Upper lobe of left lung (tissue), 6 donors: ENCODE measurements around the gene TFCP2. TPM values are rescaled to one million over a fixed set of nuclear protein-coding genes. Genes with fewer than 3 reads are reported as not detected.

Experiments used
- ATAC-seq, 2 donors: fragments of 200-7000 bp; cut with Tn5 transposase; one replicate each; pipeline ENCODE4 v1.9.1; 2022; ENCODE audit warnings: mild to moderate bottlenecking in 2 of 2, moderate library complexity in 2 of 2; ENCODE audit not compliant: low FRiP score in 2 of 2
- DNase-seq, 2 donors: peaks; one replicate each; pipeline ENCODE4 v3.0.0-alpha.2; 2019 to 2020
- H3K27ac ChIP-seq, 4 donors: fragments of 200-600 bp; sonication (generic); one replicate each; pipeline ENCODE4 v1.5.1; 2016 to 2019
- H3K27me3 ChIP-seq, 4 donors: fragments of 200-600 bp; sonication (generic); one replicate each; pipeline ENCODE4 v1.5.1; 2017 to 2019
- H3K36me3 ChIP-seq, 4 donors: fragments of 200-600 bp; sonication (generic); one replicate each; pipeline ENCODE4 v1.5.1; 2016 to 2019
- H3K4me1 ChIP-seq, 4 donors: fragments of 200-600 bp; sonication (generic); one replicate each; pipeline ENCODE4 v1.5.1; 2018 to 2019
- H3K4me3 ChIP-seq, 4 donors: fragments of 200-600 bp; sonication (generic); one replicate each; pipeline ENCODE4 v1.5.1; 2017 to 2019; ENCODE audit warnings: mild to moderate bottlenecking in 2 of 4, moderate library complexity in 1 of 4
- H3K9me3 ChIP-seq, 4 donors: fragments of 200-600 bp; sonication (generic); one replicate each; pipeline ENCODE4 v1.5.1; 2018 to 2019
- CTCF ChIP-seq, 6 experiments: fragments of 450-650 bp in 4 of 6; fragments of 200-600 bp in 2 of 6; sonication (generic) in 2 of 6; IDR thresholded peaks; one replicate each; pipeline ENCODE4 v1.5.1; 2016 to 2019; ENCODE audit warnings: antibody characterized with exemption in 6 of 6
- EP300 ChIP-seq, 4 donors: sonication (generic); formaldehyde crosslinking; IDR thresholded peaks; one replicate each; pipeline ENCODE4 v1.5.1; 2017; ENCODE audit warnings: antibody characterized with exemption in 4 of 4, control low read depth in 2 of 4
- POLR2A ChIP-seq, 4 donors: fragments of 450-650 bp; IDR thresholded peaks; one replicate each; pipeline ENCODE4 v1.5.1; 2016 to 2017; ENCODE audit warnings: antibody characterized with exemption in 4 of 4, mild to moderate bottlenecking in 2 of 4
- POLR2AphosphoS5 ChIP-seq, 2 donors: sonication (generic); formaldehyde crosslinking; IDR thresholded peaks; one replicate each; pipeline ENCODE4 v1.5.1; 2017; ENCODE audit warnings: antibody characterized with exemption in 2 of 2
- WGBS, 2 donors: methylation state at CpG; one replicate each; pipeline ENCODE4 v1.1.5; 2017 to 2018; 5-methylcytosine and 5-hydroxymethylcytosine counted together
- total RNA-seq, 6 donors: library from RNA; depleted of rRNA in 4 of 6; stranded (reverse); fragments of >200 nt in 4 of 6; gene quantifications; one replicate each; pipeline versions ENCODE4 v1.1.0 to v1.2.1, GENCODE V29; 2016 to 2021
- donor health status: DM: no; HTN: no; CAD: no; lungs with moderate emphysema.
- donor health status: DM: no; HTN: yes; CAD: no; lungs with severe emphysema.

The TFCP2 gene
- total RNA-seq, 6 donors from 2014 or later = 9.6 to 23.3 (median 20.0) TPM

GRCh38 chr12:51198568-51199365 lies 25.8 kb upstream of the TFCP2 start:
- no peaks in the 10 kb centered on the region for H3K27me3 ChIP-seq
- H3K36me3 ChIP-seq = peaks cover 0 to 30% (median 8%) of the 10 kb centered on the region in 4 donors
- TF ChIP-seq CTCF (IDR thresholded peaks at IDR 0.05) (no peak), POLR2AphosphoS5 (IDR thresholded peaks at IDR 0.05) (no peak), EP300 (IDR thresholded peaks at IDR 0.05) (no peak), POLR2A (IDR thresholded peaks at IDR 0.05) (no peak)
- H3K4me3 ChIP-seq = no peak overlapping the region
- WGBS, 2 donors = 80 to 81% methylated on average over 12 to 16 of the region's 16 CpGs
- ATAC-seq (peak in 1 of 2 donors; percentile 17), DNase-seq (peak in 1 of 2 donors; percentile 53)
- no peaks in the 10 kb centered on the region for H3K9me3 ChIP-seq
- peaks cover 0 to 5% (median 0%) of the 10 kb centered on the region in 4 donors for H3K4me1 ChIP-seq
- H3K27ac ChIP-seq = no peak overlapping the region

GRCh38 chr12:51197736-51198567 lies 25.0 kb upstream of the TFCP2 start:
- Histone ChIP-seq H3K9me3 (no peaks in the 10 kb centered on the region), H3K4me3 (no peak overlapping the region), H3K36me3 (peaks cover 0 to 25% (median 7%) of the 10 kb centered on the region in 4 donors), H3K27me3 (no peaks in the 10 kb centered on the region), H3K4me1 (peaks cover 0 to 5% (median 0%) of the 10 kb centered on the region in 4 donors), H3K27ac (no peak overlapping the region)
- ATAC-seq = no peak
- WGBS, 2 donors = 95% methylated on average over 15 to 37 of the region's 38 CpGs
- TF ChIP-seq EP300 (IDR thresholded peaks at IDR 0.05) (no peak), POLR2AphosphoS5 (IDR thresholded peaks at IDR 0.05) (no peak), CTCF (IDR thresholded peaks at IDR 0.05) (no peak)
- DNase-seq = peak in 1 of 2 donors; percentile 73

- WGBS, 2 donors = 94% methylated on average over 7 to 9 of the region's 9 CpGs
- DNase-seq = no peak
- H3K36me3 ChIP-seq = peaks cover 0 to 35% (median 9%) of the 10 kb centered on the region in 4 donors
- H3K4me1 ChIP-seq = peaks cover 0 to 5% (median 0%) of the 10 kb centered on the region in 4 donors
- no peak for ATAC-seq
- no peak overlapping the region for H3K4me3 ChIP-seq
- H3K27ac ChIP-seq = no peak overlapping the region
- no peaks in the 10 kb centered on the region for H3K9me3 ChIP-seq
- no peaks in the 10 kb centered on the region for H3K27me3 ChIP-seq
- TF ChIP-seq POLR2AphosphoS5 (IDR thresholded peaks at IDR 0.05) (no peak), CTCF (IDR thresholded peaks at IDR 0.05) (no peak), POLR2A (IDR thresholded peaks at IDR 0.05) (no peak), EP300 (IDR thresholded peaks at IDR 0.05) (no peak)
Observed at GRCh38 chr12:51196547-51196946, 23.6 kb upstream of the TFCP2 start.

DNA sequence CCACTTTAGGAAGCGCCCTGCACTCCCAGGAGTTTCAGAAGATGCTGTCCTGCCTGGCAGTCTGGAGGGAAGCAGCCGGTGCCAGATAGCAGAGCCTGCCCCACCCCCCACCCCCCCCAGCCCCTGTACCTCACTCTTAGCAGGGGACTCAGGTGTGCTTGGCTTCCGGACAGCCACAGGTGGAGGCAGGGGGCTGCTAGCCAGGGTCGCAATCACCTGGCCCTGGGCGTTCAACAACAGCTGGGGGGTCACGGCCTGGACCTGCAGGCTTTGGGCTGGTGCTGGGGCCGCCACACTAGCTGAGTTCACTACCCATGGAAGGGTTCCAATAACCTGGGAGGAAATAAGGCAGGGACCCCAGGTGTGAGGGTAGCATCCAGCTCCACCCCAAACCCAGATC lies 22.9 kb upstream of the TFCP2 start:
- DNase-seq (peak in 1 of 2 donors; percentile 47), ATAC-seq (no peak)
- H3K36me3 ChIP-seq = peaks cover 0 to 42% (median 9%) of the 10 kb centered on the region in 4 donors
- H3K27me3 ChIP-seq = no peaks in the 10 kb centered on the region
- H3K27ac ChIP-seq = no peak overlapping the region
- H3K4me1 ChIP-seq = peaks cover 0 to 5% (median 0%) of the 10 kb centered on the region in 4 donors
- no peaks in the 10 kb centered on the region for H3K9me3 ChIP-seq
- no peak for TF ChIP-seq EP300 (IDR thresholded peaks at IDR 0.05)
- no peak for TF ChIP-seq POLR2AphosphoS5 (IDR thresholded peaks at IDR 0.05)
- no peak for TF ChIP-seq CTCF (IDR thresholded peaks at IDR 0.05)
- WGBS, 2 donors = 94% methylated on average over 3 of the region's 7 CpGs; no CpG with 5 or more reads in 1 of the 2 donors
- H3K4me3 ChIP-seq = no peak overlapping the region
